Measurements from ENCODE around the gene HIRA. TPM values are rescaled to one million over a fixed set of nuclear protein-coding genes. Genes with fewer than 3 reads are reported as not detected.

The HIRA gene
- total RNA-seq, 1 donor from 2014 or later: 7.3 TPM

DNA sequence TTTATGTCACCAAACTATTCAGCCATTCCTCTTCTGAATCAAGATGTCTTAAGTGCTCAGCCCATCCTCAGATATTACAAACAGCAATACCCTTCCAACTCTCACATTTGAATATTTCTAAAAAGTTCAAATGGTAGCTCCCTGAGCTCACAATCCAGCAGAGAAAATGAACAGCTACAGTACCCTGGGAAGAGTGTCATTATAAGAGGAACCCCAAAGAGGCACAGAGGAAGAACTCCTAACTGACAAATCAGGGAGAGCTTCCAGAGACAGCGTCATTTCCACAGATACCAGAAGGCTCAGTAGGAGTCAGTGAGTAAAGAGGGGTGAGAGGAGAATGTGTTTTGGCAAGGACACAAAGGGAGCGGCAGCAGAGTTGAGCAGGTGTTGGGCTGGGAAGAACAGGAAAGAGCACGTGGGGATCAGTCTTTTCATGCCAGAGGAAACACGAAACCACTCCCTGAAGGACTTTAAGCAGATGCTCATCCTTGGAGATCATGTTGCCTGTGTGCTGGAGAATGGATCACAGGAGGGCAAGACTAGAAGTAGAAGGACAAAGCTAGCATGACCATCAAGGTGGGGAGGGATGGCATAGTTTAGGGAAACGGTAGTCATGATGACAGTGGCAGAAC, 144.3 kb downstream of the HIRA start:
- Histone ChIP-seq H3K27ac (ENCODE audit: low read depth, low read length) (peak overlapping the region; percentile 97), H3K4me3 (ENCODE audit: low read length in 3 of 3) (peak overlapping the region in 2 of 3 donors; percentile 17 to 30), H3K9me3 (ENCODE audit: control insufficient read depth in 3 of 3, low read length in 3 of 3) (no peaks in the 10 kb centered on the region), H3K4me1 (ENCODE audit: control insufficient read depth in 3 of 3, insufficient read depth in 3 of 3, low read length in 3 of 3) (peaks cover 48 to 66% (median 55%) of the 10 kb centered on the region in 3 donors), H3K9ac (ENCODE audit: low read depth in 1 of 3, low read length in 3 of 3) (peak overlapping the region in 2 of 3 donors; percentile 40 to 72), H3K27me3 (ENCODE audit: control insufficient read depth in 3 of 3, insufficient read depth in 3 of 3, low read length in 3 of 3) (no peaks in the 10 kb centered on the region), H3K36me3 (ENCODE audit: control insufficient read depth in 3 of 3, insufficient read depth in 3 of 3, low read length in 3 of 3) (peaks cover 4% of the 10 kb centered on the region in 3 donors)

DNA sequence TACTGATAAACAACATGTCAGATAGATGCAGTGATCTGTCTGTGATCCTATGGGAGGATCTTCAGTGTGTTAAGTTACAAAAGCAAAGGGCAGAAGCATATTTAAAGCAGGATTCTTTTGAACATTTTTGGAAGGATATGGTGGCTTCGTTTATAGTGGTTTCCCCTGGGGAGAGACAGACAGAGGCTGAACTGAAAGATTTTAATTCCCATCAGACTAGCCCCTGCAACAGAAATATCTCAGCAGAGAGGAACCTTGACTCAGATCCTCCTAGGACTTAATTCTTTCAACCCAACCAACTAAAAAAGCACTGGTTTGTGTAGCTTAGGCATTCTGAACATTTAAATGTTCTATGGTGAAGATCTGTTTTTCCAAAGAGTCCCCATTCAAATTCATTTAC, 145.7 kb downstream of the HIRA start:
- Histone ChIP-seq H3K27ac (ENCODE audit: low read depth, low read length) (peak overlapping the region; percentile 97), H3K9me3 (ENCODE audit: control insufficient read depth in 3 of 3, low read length in 3 of 3) (no peaks in the 10 kb centered on the region), H3K36me3 (ENCODE audit: control insufficient read depth in 3 of 3, insufficient read depth in 3 of 3, low read length in 3 of 3) (peaks cover 4% of the 10 kb centered on the region in 3 donors), H3K27me3 (ENCODE audit: control insufficient read depth in 3 of 3, insufficient read depth in 3 of 3, low read length in 3 of 3) (no peaks in the 10 kb centered on the region), H3K4me3 (ENCODE audit: low read length in 3 of 3) (peak overlapping the region in 2 of 3 donors; percentile 44 to 46), H3K9ac (ENCODE audit: low read depth in 1 of 3, low read length in 3 of 3) (peak overlapping the region; percentile 68 to 75 (median 72)), H3K4me1 (ENCODE audit: control insufficient read depth in 3 of 3, insufficient read depth in 3 of 3, low read length in 3 of 3) (peaks cover 47 to 60% (median 51%) of the 10 kb centered on the region in 3 donors)

Small RNA genes lying within 50 kb of the gene (small RNA-seq; reads per million reads assigned to genes)
- gene RN7SL168P: not detected

Other genes with a start within 250 kb of the HIRA start
- gene CLTCL1, start 140.0 kb downstream of the HIRA start, total RNA-seq: 33.4 TPM
- gene MRPL40, start 812 bp upstream of the HIRA start, total RNA-seq: 34.4 TPM
- gene C22orf39, start 16.0 kb upstream of the HIRA start, total RNA-seq: 29.2 TPM
- 37.1 TPM for gene UFD1, start 47.5 kb upstream of the HIRA start, total RNA-seq
- 3.1 TPM for gene CDC45, start 48.2 kb upstream of the HIRA start, total RNA-seq
- gene CLDN5, start 92.7 kb upstream of the HIRA start, total RNA-seq: 84.0 TPM

Measured in skeletal muscle tissue (tissue), 5 donors.